GM12878 (cell line): Measurements from ENCODE around the gene NR1H4.

ENCODE experiments used
- CBX3 ChIP-seq: fragments of 200-600 bp; sonication (generic); IDR thresholded peaks from 2 replicates; pipeline ENCODE4 v1.6.1; 2016; ENCODE audit warnings: low read depth, borderline replicate concordance
- EGR1 ChIP-seq, 2 experiments: IDR thresholded peaks; 1 replicate in 1 of 2; 2 replicates in 1 of 2; pipeline ENCODE4 v1.6.1; 2011 to 2012; ENCODE audit warnings: low read depth in 2 of 2, low read length in 2 of 2, borderline replicate concordance in 1 of 2, mild to moderate bottlenecking in 1 of 2, moderate library complexity in 1 of 2
- ESRRA ChIP-seq: IDR thresholded peaks from 2 replicates; pipeline ENCODE4 v1.6.1; 2012; ENCODE audit warnings: mild to moderate bottlenecking, low read length, improper control_type of control experiment
- EZH2 ChIP-seq: IDR thresholded peaks from 2 replicates; pipeline ENCODE4 v1.6.1; 2012; ENCODE audit warnings: low read depth, mild to moderate bottlenecking, control low read depth, inconsistent platforms, low read length, borderline replicate concordance; ENCODE audit not compliant: control insufficient read depth
- GATAD2B ChIP-seq: fragments of 450-650 bp; conservative IDR thresholded peaks from 2 replicates; pipeline ENCODE4 v1.6.1; 2017; ENCODE audit warnings: low read depth, mild to moderate bottlenecking, moderate library complexity
- SREBF1 ChIP-seq: IDR thresholded peaks from 2 replicates; pipeline ENCODE4 v1.6.1; 2012; ENCODE audit warnings: mild to moderate bottlenecking, low read length
- TBL1XR1 ChIP-seq: IDR thresholded peaks from 2 replicates; pipeline ENCODE4 v1.6.1; 2012; ENCODE audit warnings: low read depth, low read length, improper control_type of control experiment
- TCF3 ChIP-seq: IDR thresholded peaks from 2 replicates; pipeline ENCODE4 v1.6.1; 2012; ENCODE audit warnings: low read depth, mild to moderate bottlenecking, low read length, borderline replicate concordance; ENCODE audit not compliant: insufficient read depth
- TF ChIP-seq, protein P1 (sequence below), 3 experiments: IDR thresholded peaks in 2 of 3; conservative IDR thresholded peaks in 1 of 3; 2 replicates each; pipeline ENCODE4 v1.5.1; 2011; ENCODE audit warnings: low read depth in 3 of 3, low read length in 3 of 3, mild to moderate bottlenecking in 3 of 3, control low read depth in 2 of 3, moderate library complexity in 2 of 3, inconsistent platforms in 1 of 3, mixed read lengths in 1 of 3; ENCODE audit not compliant: control insufficient read depth in 2 of 3, insufficient read depth in 1 of 3; ENCODE audit errors: extremely low read depth in 1 of 3
- TF ChIP-seq, protein P2 (sequence below): IDR thresholded peaks from 2 replicates; pipeline ENCODE4 v1.6.1; 2011; ENCODE audit warnings: borderline replicate concordance, low read depth, mild to moderate bottlenecking, moderate library complexity, mixed read lengths, low read length; ENCODE audit not compliant: insufficient read depth; ENCODE audit errors: extremely low read length
- TF ChIP-seq, protein P3 (sequence below): fragments of 450-650 bp; formaldehyde crosslinking; IDR thresholded peaks from 2 replicates; pipeline ENCODE4 v1.4.0; 2022; ENCODE audit warnings: mild to moderate bottlenecking, moderate library complexity
- TF ChIP-seq, protein P4 (sequence below): fragments of 450-650 bp; IDR thresholded peaks from 2 replicates; pipeline ENCODE4 v1.6.1; 2016; ENCODE audit warnings: mild to moderate bottlenecking
- TF ChIP-seq, protein P5 (sequence below): IDR thresholded peaks from 2 replicates; pipeline ENCODE4 v1.6.1; 2012; ENCODE audit warnings: low read depth, low read length, improper control_type of control experiment

DNA sequence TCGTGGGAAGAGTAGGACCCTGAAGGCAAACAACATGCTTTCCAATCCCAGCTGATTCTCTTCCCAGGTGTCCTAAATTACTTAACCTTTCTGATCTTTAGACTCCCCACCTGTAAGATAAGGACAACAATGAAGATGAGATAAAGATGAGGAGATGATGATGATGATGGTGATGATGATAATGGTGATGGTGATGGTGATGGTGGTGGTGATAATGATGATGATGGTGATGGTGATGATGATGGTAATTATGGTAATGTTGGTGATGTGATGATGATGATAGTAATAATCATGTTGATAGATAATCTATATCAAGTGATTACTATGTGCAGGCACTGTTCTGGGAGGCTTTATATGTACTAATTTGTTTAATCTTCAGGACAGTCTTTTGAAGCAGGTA is 48.3 kb downstream of the NR1H4 start:
- TF ChIP-seq, protein P1, sequence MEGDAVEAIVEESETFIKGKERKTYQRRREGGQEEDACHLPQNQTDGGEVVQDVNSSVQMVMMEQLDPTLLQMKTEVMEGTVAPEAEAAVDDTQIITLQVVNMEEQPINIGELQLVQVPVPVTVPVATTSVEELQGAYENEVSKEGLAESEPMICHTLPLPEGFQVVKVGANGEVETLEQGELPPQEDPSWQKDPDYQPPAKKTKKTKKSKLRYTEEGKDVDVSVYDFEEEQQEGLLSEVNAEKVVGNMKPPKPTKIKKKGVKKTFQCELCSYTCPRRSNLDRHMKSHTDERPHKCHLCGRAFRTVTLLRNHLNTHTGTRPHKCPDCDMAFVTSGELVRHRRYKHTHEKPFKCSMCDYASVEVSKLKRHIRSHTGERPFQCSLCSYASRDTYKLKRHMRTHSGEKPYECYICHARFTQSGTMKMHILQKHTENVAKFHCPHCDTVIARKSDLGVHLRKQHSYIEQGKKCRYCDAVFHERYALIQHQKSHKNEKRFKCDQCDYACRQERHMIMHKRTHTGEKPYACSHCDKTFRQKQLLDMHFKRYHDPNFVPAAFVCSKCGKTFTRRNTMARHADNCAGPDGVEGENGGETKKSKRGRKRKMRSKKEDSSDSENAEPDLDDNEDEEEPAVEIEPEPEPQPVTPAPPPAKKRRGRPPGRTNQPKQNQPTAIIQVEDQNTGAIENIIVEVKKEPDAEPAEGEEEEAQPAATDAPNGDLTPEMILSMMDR (IDR thresholded peaks at IDR 0.05 in 2 of 3, conservative IDR thresholded peaks at IDR 0.05 in 1 of 3; ENCODE audit: control insufficient read depth in 2 of 3, extremely low read depth in 1 of 3, insufficient read depth in 1 of 3, low read depth in 3 of 3, low read length in 3 of 3) = no peak
- TF ChIP-seq EZH2 (no peak), TCF3 (no peak), SREBF1 (no peak), ESRRA (no peak), EGR1 (IDR thresholded peaks at IDR 0.05; ENCODE audit: borderline replicate concordance in 1 of 2, low read depth in 2 of 2, low read length in 2 of 2) (no peak), TBL1XR1 (no peak), GATAD2B (no peak), CBX3 (no peak)
- TF ChIP-seq, protein P2, sequence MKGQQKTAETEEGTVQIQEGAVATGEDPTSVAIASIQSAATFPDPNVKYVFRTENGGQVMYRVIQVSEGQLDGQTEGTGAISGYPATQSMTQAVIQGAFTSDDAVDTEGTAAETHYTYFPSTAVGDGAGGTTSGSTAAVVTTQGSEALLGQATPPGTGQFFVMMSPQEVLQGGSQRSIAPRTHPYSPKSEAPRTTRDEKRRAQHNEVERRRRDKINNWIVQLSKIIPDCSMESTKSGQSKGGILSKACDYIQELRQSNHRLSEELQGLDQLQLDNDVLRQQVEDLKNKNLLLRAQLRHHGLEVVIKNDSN = no peak
- TF ChIP-seq, protein P3, sequence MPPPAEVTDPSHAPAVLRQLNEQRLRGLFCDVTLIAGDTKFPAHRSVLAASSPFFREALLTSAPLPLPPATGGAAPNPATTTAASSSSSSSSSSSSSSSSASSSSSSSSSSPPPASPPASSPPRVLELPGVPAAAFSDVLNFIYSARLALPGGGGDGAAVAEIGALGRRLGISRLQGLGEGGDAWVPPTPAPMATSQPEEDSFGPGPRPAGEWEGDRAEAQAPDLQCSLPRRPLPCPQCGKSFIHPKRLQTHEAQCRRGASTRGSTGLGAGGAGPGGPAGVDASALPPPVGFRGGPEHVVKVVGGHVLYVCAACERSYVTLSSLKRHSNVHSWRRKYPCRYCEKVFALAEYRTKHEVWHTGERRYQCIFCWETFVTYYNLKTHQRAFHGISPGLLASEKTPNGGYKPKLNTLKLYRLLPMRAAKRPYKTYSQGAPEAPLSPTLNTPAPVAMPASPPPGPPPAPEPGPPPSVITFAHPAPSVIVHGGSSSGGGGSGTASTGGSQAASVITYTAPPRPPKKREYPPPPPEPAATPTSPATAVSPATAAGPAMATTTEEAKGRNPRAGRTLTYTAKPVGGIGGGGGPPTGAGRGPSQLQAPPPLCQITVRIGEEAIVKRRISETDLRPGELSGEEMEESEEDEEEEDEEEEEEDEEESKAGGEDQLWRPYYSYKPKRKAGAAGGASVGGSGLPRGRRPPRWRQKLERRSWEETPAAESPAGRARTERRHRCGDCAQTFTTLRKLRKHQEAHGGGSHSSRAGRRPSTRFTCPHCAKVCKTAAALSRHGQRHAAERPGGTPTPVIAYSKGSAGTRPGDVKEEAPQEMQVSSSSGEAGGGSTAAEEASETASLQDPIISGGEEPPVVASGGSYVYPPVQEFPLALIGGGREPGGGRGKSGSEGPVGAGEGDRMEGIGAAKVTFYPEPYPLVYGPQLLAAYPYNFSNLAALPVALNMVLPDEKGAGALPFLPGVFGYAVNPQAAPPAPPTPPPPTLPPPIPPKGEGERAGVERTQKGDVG = no peak
- TF ChIP-seq, protein P4, sequence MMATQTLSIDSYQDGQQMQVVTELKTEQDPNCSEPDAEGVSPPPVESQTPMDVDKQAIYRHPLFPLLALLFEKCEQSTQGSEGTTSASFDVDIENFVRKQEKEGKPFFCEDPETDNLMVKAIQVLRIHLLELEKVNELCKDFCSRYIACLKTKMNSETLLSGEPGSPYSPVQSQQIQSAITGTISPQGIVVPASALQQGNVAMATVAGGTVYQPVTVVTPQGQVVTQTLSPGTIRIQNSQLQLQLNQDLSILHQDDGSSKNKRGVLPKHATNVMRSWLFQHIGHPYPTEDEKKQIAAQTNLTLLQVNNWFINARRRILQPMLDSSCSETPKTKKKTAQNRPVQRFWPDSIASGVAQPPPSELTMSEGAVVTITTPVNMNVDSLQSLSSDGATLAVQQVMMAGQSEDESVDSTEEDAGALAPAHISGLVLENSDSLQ = no peak
- TF ChIP-seq, protein P5, sequence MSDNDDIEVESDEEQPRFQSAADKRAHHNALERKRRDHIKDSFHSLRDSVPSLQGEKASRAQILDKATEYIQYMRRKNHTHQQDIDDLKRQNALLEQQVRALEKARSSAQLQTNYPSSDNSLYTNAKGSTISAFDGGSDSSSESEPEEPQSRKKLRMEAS = no peak
